GM12878 (cell line): Measurements from ENCODE around the gene PNMA6E. TPM values are rescaled to one million over a fixed set of nuclear protein-coding genes. Genes with fewer than 3 reads are reported as not detected.

Source experiments
- ATAC-seq: fragments of 200-7000 bp; cut with Tn5 transposase; 3 replicates; pipeline ENCODE4 v1.9.1; 2020; ENCODE audit warnings: mild to moderate bottlenecking, moderate library complexity
- BruUV-seq: library from RNA; stranded (reverse); fragments of 400-500 nt; replicated peaks from 2 replicates; lab custom pipeline; 2021; lab: Mats Ljungman, UMichigan
- CTCF ChIA-PET: fragments of 300-600 bp; sonication (Branson Sonifier 250); formaldehyde crosslinking; extraction: SDS; loops from one replicate; lab custom pipeline; 2021; ENCODE audit warnings: inconsistent platforms; lab: Yijun Ruan, JAX
- POLR2A ChIA-PET: fragments of 350-600 bp; formaldehyde crosslinking; extraction: SDS; loops from one replicate; lab custom pipeline; 2021; ENCODE audit warnings: inconsistent platforms; lab: Charles Lee
- RAD21 ChIA-PET: fragments of 300-600 bp; sonication (Branson Sonifier 250); formaldehyde crosslinking; loops from one replicate; lab custom pipeline; 2023; ENCODE audit warnings: antibody characterized with exemption; ENCODE audit not compliant: unreplicated experiment; lab: Charles Lee
- SMC1A ChIA-PET: fragments of 300-600 bp; sonication (Branson Sonifier 250); formaldehyde crosslinking; loops from one replicate; lab custom pipeline; 2023; ENCODE audit not compliant: unreplicated experiment, uncharacterized antibody; lab: Charles Lee
- DNase-seq: peaks from one replicate; pipeline ENCODE4 v3.0.0-alpha.2; 2011; ENCODE audit warnings: low read depth, low spot score
- FAIRE-seq: peaks from 3 replicates; lab custom pipeline; 2011; peaks lifted over from hg19 to GRCh38; lab: Jason Lieb, UNC
- H2AFZ ChIP-seq: 2 replicates; pipeline ENCODE4 v1.6.0; 2011; ENCODE audit warnings: low read depth, low read length, control low read depth; ENCODE audit not compliant: control insufficient read depth
- H3K27ac ChIP-seq: 2 replicates; pipeline ENCODE4 v1.5.1; 2011; ENCODE audit warnings: control low read depth; ENCODE audit not compliant: control insufficient read depth, insufficient read depth
- H3K27me3 ChIP-seq, 2 experiments: replicated peaks in 1 of 2; 2 replicates each; pipeline versions ENCODE4 v1.6.0 to v1.6.1; 2011; ENCODE audit warnings: low read length in 1 of 2; ENCODE audit not compliant: control insufficient read depth in 2 of 2, insufficient read depth in 2 of 2
- H3K36me3 ChIP-seq, 2 experiments: 2 replicates each; pipeline ENCODE4 v1.5.1; 2011; ENCODE audit warnings: low read length in 1 of 2; ENCODE audit not compliant: control insufficient read depth in 2 of 2, insufficient read depth in 2 of 2
- H3K4me1 ChIP-seq: 2 replicates; pipeline ENCODE4 v1.6.1; 2011; ENCODE audit warnings: mild to moderate bottlenecking, low read length, moderate library complexity, mixed read lengths; ENCODE audit not compliant: control insufficient read depth, insufficient read depth
- H3K4me2 ChIP-seq: 2 replicates; pipeline ENCODE4 v1.6.0; 2011; ENCODE audit warnings: control low read depth; ENCODE audit not compliant: control insufficient read depth, insufficient read depth
- H3K4me3 ChIP-seq: fragments of 200-600 bp; sonication (generic); 2 replicates; pipeline ENCODE4 v1.5.1; 2016
- H3K79me2 ChIP-seq: 2 replicates; pipeline ENCODE4 v1.6.0; 2011; ENCODE audit warnings: low read length; ENCODE audit not compliant: control insufficient read depth, insufficient read depth
- H3K9ac ChIP-seq: 2 replicates; pipeline ENCODE4 v1.8.0; 2011; ENCODE audit warnings: low read length, control low read depth, mixed read lengths; ENCODE audit not compliant: control insufficient read depth, insufficient read depth
- H3K9me3 ChIP-seq: replicated peaks from 3 replicates; pipeline ENCODE4 v1.5.1; 2011; ENCODE audit warnings: mild to moderate bottlenecking, low read length; ENCODE audit not compliant: control insufficient read depth, insufficient read depth
- H4K20me1 ChIP-seq: 2 replicates; pipeline ENCODE4 v1.6.0; 2011; ENCODE audit not compliant: control insufficient read depth, insufficient read depth
- CBX3 ChIP-seq: fragments of 200-600 bp; sonication (generic); IDR thresholded peaks from 2 replicates; pipeline ENCODE4 v1.6.1; 2016; ENCODE audit warnings: low read depth, borderline replicate concordance
- ESRRA ChIP-seq: IDR thresholded peaks from 2 replicates; pipeline ENCODE4 v1.6.1; 2012; ENCODE audit warnings: mild to moderate bottlenecking, low read length, improper control_type of control experiment
- NFIC ChIP-seq: IDR thresholded peaks from 2 replicates; pipeline ENCODE4 v1.6.1; 2012; ENCODE audit warnings: low read depth, mild to moderate bottlenecking, inconsistent platforms, low read length, moderate library complexity
- PAX8 ChIP-seq: fragments of 450-650 bp; IDR thresholded peaks from 2 replicates; pipeline ENCODE4 v1.6.1; 2017; ENCODE audit warnings: mild to moderate bottlenecking, moderate library complexity
- RELA ChIP-seq: fragments of 450-650 bp; IDR thresholded peaks from 2 replicates; pipeline ENCODE4 v1.8.0; 2014; ENCODE audit warnings: borderline replicate concordance; ENCODE audit not compliant: partially characterized antibody
- SMARCA5 ChIP-seq: fragments of 450-650 bp; IDR thresholded peaks from 2 replicates; pipeline ENCODE4 v1.6.1; 2017; ENCODE audit warnings: mild to moderate bottlenecking
- TAF1 ChIP-seq: IDR thresholded peaks from 2 replicates; pipeline ENCODE4 v1.6.1; 2011; ENCODE audit warnings: mild to moderate bottlenecking, low read depth, low read length, borderline replicate concordance
- TCF3 ChIP-seq: IDR thresholded peaks from 2 replicates; pipeline ENCODE4 v1.6.1; 2012; ENCODE audit warnings: low read depth, mild to moderate bottlenecking, low read length, borderline replicate concordance; ENCODE audit not compliant: insufficient read depth
- TCF7 ChIP-seq: IDR thresholded peaks from 2 replicates; pipeline ENCODE4 v1.6.1; 2014; ENCODE audit warnings: antibody characterized with exemption, borderline replicate concordance
- WRNIP1 ChIP-seq: IDR thresholded peaks from 2 replicates; pipeline ENCODE4 v1.6.1; 2011; ENCODE audit warnings: low read depth, low read length, improper control_type of control experiment, borderline replicate concordance
- YY1 ChIP-seq: IDR thresholded peaks from 2 replicates; pipeline ENCODE4 v1.6.1; 2011; ENCODE audit warnings: low read depth, mild to moderate bottlenecking, low read length
- WGBS: methylation state at CpG from one replicate; pipeline ENCODE4 v1.1.6; 2016; ENCODE audit warnings: low lambda C conversion rate; ENCODE audit not compliant: insufficient replicate concordance, insufficient coverage; ENCODE audit errors: missing lambda C conversion rate; 5-methylcytosine and 5-hydroxymethylcytosine counted together
- in situ Hi-C: fragments of 300-500 bp; cut with MboI; formaldehyde crosslinking; loops from 9 replicates; pipeline ENCODE4 v1.14.3; 2018; ENCODE audit warnings: mixed read lengths
- intact Hi-C: fragments of 100-400 bp; cut with micrococcal nuclease; formaldehyde crosslinking; loops from one replicate; pipeline ENCODE4 v1.14.2; 2022; ENCODE audit not compliant: unreplicated experiment
- polyA plus RNA-seq, 11 experiments: library from polyadenylated mRNA; depleted of rRNA in 4 of 11; unstranded in 6 of 11; stranded (reverse) in 5 of 11; fragments of >200 nt; fragmentation: Nextera tagmentation in 4 of 11; fragmentation: Illumina TruSeq in 1 of 11; extraction: Ambion mirVana in 4 of 11; extraction: Trizol in 1 of 11; gene quantifications; 1 replicate in 1 of 11; 2 replicates in 10 of 11; pipeline versions ENCODE4 v1.2.1 to v1.2.3, GENCODE V29; 2011 to 2016; ENCODE audit warnings: inconsistent platforms in 2 of 11, missing spikeins in 2 of 11, low read depth in 1 of 11
- total RNA-seq, 4 experiments: library from RNA; depleted of rRNA in 3 of 4; stranded (reverse); fragments of >200 nt in 3 of 4; fragmentation: Illumina TruSeq in 1 of 4; extraction: Trizol in 1 of 4; gene quantifications; 2 replicates each; pipeline versions ENCODE4 v1.2.1 to v1.2.3, GENCODE V29; 2013 to 2021
- TF ChIP-seq, protein P1 (sequence below), 3 experiments: IDR thresholded peaks in 2 of 3; conservative IDR thresholded peaks in 1 of 3; 2 replicates each; pipeline ENCODE4 v1.5.1; 2011; ENCODE audit warnings: low read depth in 3 of 3, low read length in 3 of 3, mild to moderate bottlenecking in 3 of 3, control low read depth in 2 of 3, moderate library complexity in 2 of 3, inconsistent platforms in 1 of 3, mixed read lengths in 1 of 3; ENCODE audit not compliant: control insufficient read depth in 2 of 3, insufficient read depth in 1 of 3; ENCODE audit errors: extremely low read depth in 1 of 3
- TF ChIP-seq, protein P2 (sequence below): IDR thresholded peaks from 2 replicates; pipeline ENCODE4 v1.6.1; 2012; ENCODE audit warnings: low read length, inconsistent platforms
- TF ChIP-seq, protein P3 (sequence below): fragments of 450-650 bp; IDR thresholded peaks from 2 replicates; pipeline ENCODE4 v1.6.1; 2018; ENCODE audit warnings: mild to moderate bottlenecking, low read depth, moderate library complexity; ENCODE audit not compliant: partially characterized antibody
- TF ChIP-seq, protein P4 (sequence below): fragments of 150-350 bp; IDR thresholded peaks from 2 replicates; pipeline ENCODE4 v1.6.1; 2014; ENCODE audit warnings: mild to moderate bottlenecking, low read depth, low read length

The PNMA6E gene
- total and polyA plus RNA-seq, 10 of the 15 experiments (the other 5 are each of a cell fraction or from before 2014, with no cell fraction given): not detected

DNA sequence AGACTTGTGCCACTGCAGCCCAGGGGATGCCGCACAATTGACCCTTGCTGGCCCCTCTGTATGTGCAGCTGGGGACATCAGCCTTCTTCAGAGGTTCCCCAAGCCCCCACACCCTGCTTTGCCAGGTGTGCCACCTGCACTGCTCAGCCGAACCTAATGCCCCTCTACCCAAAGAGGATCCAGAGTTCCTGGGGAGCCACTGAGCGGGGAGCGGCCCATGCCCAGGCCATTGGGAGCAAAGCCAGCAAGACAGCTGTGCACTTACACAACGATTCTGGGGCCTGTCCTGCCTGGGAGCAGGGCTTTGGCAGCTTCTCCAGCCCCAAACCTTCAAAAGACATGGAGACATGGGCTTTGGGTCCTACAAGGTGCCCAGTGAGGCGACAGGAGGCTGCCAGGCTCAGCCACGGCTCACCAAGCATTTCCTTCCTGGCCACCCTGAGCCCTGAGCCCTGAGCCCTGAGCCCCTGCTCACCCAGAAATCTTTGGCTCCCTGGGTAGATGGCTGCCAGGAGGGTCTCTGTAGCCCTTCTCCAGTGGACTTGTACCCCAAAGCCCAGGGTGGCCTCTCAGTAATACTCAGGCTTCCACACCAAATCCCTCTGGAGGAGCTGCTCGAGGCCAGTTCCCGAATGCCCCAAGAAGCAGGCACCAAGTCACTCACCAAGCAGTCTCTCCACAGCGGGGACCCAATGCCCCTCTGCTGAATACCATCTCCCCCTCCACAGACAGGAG is 13.0 kb downstream of the PNMA6E start (continued):
- TF ChIP-seq WRNIP1: no peak
- TF ChIP-seq, all 136 proteins: peak for 0

DNA sequence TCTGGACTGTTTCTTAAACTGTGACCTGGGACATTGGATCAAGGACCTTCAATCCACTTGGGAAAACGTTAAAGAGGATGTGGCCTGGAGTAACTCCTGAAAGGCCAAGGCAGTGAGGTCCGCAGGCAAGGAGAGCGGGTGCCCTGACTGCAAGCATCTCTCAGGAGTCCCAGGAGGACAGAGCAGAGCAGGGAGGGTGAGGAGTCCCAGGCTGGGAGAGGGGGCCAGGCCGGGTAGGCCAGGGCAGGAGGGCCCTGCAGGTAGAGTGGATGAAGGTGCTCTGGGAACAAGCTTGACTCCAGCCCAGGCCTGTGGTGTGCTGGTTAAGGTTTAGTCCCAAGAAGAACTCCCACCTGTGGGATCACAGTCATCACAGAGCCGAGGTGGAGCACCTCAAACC is 13.8 kb downstream of the PNMA6E start:
- Histone ChIP-seq H3K4me2 (no peak overlapping the region), H4K20me1 (no peaks in the 10 kb centered on the region), H3K4me3 (no peak overlapping the region), H3K4me1 (no peaks in the 10 kb centered on the region), H3K9me3 (no peaks in the 10 kb centered on the region; the same call in 2 of the 3 replicates), H3K9ac (no peak overlapping the region), H2AFZ (no peak overlapping the region), H3K79me2 (no peaks in the 10 kb centered on the region), H3K27me3 (no peaks in the 10 kb centered on the region; a peak in 1 of 4 replicates), H3K27ac (no peak overlapping the region), H3K36me3 (no peaks in the 10 kb centered on the region)
- in situ Hi-C loops: no loop called here
- ChIA-PET POLR2A (no interaction called here), RAD21 (no interaction called here), CTCF (no interaction called here), SMC1A (no interaction called here)
- DNase-seq (no peak), FAIRE-seq (no peak), ATAC-seq (no peak)
- 33% methylated on average over 5 of the region's 5 CpGs for WGBS
- intact Hi-C loops: no loop called here
- no TSS peak for BruUV-seq
- TF ChIP-seq CBX3: no peak
- TF ChIP-seq PAX8: no peak
- no peak for TF ChIP-seq TAF1
- TF ChIP-seq ESRRA: no peak
- TF ChIP-seq YY1: no peak
- TF ChIP-seq, protein P1, sequence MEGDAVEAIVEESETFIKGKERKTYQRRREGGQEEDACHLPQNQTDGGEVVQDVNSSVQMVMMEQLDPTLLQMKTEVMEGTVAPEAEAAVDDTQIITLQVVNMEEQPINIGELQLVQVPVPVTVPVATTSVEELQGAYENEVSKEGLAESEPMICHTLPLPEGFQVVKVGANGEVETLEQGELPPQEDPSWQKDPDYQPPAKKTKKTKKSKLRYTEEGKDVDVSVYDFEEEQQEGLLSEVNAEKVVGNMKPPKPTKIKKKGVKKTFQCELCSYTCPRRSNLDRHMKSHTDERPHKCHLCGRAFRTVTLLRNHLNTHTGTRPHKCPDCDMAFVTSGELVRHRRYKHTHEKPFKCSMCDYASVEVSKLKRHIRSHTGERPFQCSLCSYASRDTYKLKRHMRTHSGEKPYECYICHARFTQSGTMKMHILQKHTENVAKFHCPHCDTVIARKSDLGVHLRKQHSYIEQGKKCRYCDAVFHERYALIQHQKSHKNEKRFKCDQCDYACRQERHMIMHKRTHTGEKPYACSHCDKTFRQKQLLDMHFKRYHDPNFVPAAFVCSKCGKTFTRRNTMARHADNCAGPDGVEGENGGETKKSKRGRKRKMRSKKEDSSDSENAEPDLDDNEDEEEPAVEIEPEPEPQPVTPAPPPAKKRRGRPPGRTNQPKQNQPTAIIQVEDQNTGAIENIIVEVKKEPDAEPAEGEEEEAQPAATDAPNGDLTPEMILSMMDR (IDR thresholded peaks at IDR 0.05 in 2 of 3, conservative IDR thresholded peaks at IDR 0.05 in 1 of 3; ENCODE audit: control insufficient read depth in 2 of 3, extremely low read depth in 1 of 3, insufficient read depth in 1 of 3, low read depth in 3 of 3, low read length in 3 of 3): no peak
- TF ChIP-seq, protein P2, sequence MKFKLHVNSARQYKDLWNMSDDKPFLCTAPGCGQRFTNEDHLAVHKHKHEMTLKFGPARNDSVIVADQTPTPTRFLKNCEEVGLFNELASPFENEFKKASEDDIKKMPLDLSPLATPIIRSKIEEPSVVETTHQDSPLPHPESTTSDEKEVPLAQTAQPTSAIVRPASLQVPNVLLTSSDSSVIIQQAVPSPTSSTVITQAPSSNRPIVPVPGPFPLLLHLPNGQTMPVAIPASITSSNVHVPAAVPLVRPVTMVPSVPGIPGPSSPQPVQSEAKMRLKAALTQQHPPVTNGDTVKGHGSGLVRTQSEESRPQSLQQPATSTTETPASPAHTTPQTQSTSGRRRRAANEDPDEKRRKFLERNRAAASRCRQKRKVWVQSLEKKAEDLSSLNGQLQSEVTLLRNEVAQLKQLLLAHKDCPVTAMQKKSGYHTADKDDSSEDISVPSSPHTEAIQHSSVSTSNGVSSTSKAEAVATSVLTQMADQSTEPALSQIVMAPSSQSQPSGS: no peak
- TF ChIP-seq, protein P3, sequence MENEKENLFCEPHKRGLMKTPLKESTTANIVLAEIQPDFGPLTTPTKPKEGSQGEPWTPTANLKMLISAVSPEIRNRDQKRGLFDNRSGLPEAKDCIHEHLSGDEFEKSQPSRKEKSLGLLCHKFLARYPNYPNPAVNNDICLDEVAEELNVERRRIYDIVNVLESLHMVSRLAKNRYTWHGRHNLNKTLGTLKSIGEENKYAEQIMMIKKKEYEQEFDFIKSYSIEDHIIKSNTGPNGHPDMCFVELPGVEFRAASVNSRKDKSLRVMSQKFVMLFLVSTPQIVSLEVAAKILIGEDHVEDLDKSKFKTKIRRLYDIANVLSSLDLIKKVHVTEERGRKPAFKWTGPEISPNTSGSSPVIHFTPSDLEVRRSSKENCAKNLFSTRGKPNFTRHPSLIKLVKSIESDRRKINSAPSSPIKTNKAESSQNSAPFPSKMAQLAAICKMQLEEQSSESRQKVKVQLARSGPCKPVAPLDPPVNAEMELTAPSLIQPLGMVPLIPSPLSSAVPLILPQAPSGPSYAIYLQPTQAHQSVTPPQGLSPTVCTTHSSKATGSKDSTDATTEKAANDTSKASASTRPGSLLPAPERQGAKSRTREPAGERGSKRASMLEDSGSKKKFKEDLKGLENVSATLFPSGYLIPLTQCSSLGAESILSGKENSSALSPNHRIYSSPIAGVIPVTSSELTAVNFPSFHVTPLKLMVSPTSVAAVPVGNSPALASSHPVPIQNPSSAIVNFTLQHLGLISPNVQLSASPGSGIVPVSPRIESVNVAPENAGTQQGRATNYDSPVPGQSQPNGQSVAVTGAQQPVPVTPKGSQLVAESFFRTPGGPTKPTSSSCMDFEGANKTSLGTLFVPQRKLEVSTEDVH: no peak
- TF ChIP-seq SMARCA5: no peak
- TF ChIP-seq TCF3: no peak
- TF ChIP-seq TCF7: no peak
- TF ChIP-seq RELA: no peak
- TF ChIP-seq, protein P4, sequence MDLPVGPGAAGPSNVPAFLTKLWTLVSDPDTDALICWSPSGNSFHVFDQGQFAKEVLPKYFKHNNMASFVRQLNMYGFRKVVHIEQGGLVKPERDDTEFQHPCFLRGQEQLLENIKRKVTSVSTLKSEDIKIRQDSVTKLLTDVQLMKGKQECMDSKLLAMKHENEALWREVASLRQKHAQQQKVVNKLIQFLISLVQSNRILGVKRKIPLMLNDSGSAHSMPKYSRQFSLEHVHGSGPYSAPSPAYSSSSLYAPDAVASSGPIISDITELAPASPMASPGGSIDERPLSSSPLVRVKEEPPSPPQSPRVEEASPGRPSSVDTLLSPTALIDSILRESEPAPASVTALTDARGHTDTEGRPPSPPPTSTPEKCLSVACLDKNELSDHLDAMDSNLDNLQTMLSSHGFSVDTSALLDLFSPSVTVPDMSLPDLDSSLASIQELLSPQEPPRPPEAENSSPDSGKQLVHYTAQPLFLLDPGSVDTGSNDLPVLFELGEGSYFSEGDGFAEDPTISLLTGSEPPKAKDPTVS: no peak
- TF ChIP-seq NFIC: no peak
